ENCODE results near the gene RHOBTB1. TPM values are rescaled to one million over a fixed set of nuclear protein-coding genes. Genes with fewer than 3 reads are reported as not detected.

The RHOBTB1 gene
- polyA plus RNA-seq (2011; rRNA removed) = 17.3 and 23.6 TPM in 2 replicates
- 15.1 and 22.1 TPM in 2 replicates for polyA minus RNA-seq (2011; rRNA and poly(A)+ RNA removed)

GRCh38 chr10:60944058-60944909 lies at the start of gene RHOBTB1:
RHOBTB1 (minus strand) TSS chr10:60944185; CDS start chr10:60911542, 32,643 bp downstream.
- POLR2A ChIA-PET = interaction anchor here (0.6 kb wide), 2 partner anchors 125 to 1153 kb away, joined by 3 to 4 read pairs; no protein-coding TSS in a partner anchor
- DNase-seq (ENCODE audit: low read depth) = no peak
- no peaks in the 10 kb centered on the region for H3K27me3 ChIP-seq (ENCODE audit: control insufficient read depth, insufficient read depth, low read length)
- peak within 1 kb of the TSS; percentile 83 for H3K4me3 ChIP-seq (ENCODE audit: low read depth, low read length)
- H3K36me3 ChIP-seq (ENCODE audit: control insufficient read depth, insufficient read depth, low read length) = no peaks in the 10 kb centered on the region; the same call in 1 of the 2 replicates
- no peak for TF ChIP-seq CTCF (IDR thresholded peaks at IDR 0.05; ENCODE audit: insufficient read depth, low read depth, low read length)
- CTCF ChIA-PET = interaction anchor here (1.2 to 1.8 kb wide), 2 partner anchors 12 to 20 kb away, joined by 3 to 6 read pairs; no protein-coding TSS in a partner anchor

DNA sequence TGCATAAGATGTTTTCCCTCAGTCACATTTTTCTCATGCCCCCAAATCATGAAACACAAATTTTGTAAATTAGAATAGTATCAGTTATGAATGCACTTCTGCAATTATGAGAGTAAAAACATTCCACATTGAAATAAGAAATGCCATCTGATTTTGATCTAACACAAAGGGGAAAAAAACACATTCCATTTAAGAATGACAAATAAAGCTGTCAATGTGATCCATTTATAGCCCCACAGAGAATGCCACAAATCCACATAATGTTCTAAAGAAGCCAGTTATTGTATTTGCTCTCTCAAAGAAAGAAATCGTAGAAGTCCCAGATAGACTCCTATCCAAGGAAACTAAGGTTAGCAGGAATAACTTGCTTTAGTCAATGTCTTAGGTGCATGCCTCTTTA lies 48.7 kb upstream of the RHOBTB1 start:
- H3K27me3 ChIP-seq (ENCODE audit: control insufficient read depth, insufficient read depth, low read length) = no peaks in the 10 kb centered on the region
- DNase-seq (ENCODE audit: low read depth) = peak; percentile 35
- POLR2A ChIA-PET = no interaction called here

GRCh38 chr10:60990663-60991062 lies 46.7 kb upstream of the RHOBTB1 start:
- TF ChIP-seq CTCF (IDR thresholded peaks at IDR 0.05; ENCODE audit: insufficient read depth, low read depth, low read length) = no peak
- DNase-seq (ENCODE audit: low read depth) = no peak
- no peaks in the 10 kb centered on the region for H3K36me3 ChIP-seq (ENCODE audit: control insufficient read depth, insufficient read depth, low read length)
- H3K4me3 ChIP-seq (ENCODE audit: low read depth, low read length) = no peak overlapping the region
- POLR2A ChIA-PET = no interaction called here
- no peaks in the 10 kb centered on the region for H3K27me3 ChIP-seq (ENCODE audit: control insufficient read depth, insufficient read depth, low read length)
- CTCF ChIA-PET = no interaction called here

More for the DNA sequence above, 48.7 kb upstream of the RHOBTB1 start:
- Histone ChIP-seq H3K4me3 (ENCODE audit: low read depth, low read length) (no peak overlapping the region), H3K36me3 (ENCODE audit: control insufficient read depth, insufficient read depth, low read length) (no peaks in the 10 kb centered on the region)
- CTCF ChIA-PET = no interaction called here
- TF ChIP-seq CTCF (IDR thresholded peaks at IDR 0.05; ENCODE audit: insufficient read depth, low read depth, low read length) = no peak

DNA sequence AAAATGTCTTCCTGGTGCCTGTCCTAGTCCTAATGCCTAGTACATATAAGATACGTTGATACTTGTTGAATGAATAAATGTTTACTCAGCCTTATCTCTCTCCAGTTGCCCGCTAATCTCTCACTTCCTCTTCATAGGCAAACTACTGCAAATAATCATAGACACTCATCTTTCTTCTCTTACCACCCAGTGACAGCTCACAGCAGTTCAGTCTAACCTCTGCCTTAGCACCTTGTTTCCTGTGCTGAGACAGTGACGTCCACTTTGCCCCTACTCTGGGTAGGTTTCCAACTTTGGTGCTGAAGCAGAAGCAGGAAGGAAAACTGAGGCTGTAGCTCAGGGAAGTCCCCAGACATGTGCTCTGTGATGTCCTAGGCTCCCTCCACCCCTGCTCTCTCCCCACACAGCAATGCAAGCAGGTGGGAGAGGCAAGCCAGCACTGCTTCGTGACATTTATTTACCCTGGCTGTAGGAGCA lies 45.5 kb upstream of the RHOBTB1 start:
- H3K4me3 ChIP-seq (ENCODE audit: low read depth, low read length) = no peak overlapping the region
- ChIA-PET CTCF (no interaction called here), POLR2A (no interaction called here)
- no peak for DNase-seq (ENCODE audit: low read depth)
- no peak for TF ChIP-seq CTCF (IDR thresholded peaks at IDR 0.05; ENCODE audit: insufficient read depth, low read depth, low read length)
- H3K36me3 ChIP-seq (ENCODE audit: control insufficient read depth, insufficient read depth, low read length) = no peaks in the 10 kb centered on the region
- H3K27me3 ChIP-seq (ENCODE audit: control insufficient read depth, insufficient read depth, low read length) = no peaks in the 10 kb centered on the region

- no peak for TF ChIP-seq CTCF (IDR thresholded peaks at IDR 0.05; ENCODE audit: insufficient read depth, low read depth, low read length)
- no peaks in the 10 kb centered on the region for H3K36me3 ChIP-seq (ENCODE audit: control insufficient read depth, insufficient read depth, low read length)
- no peak for DNase-seq (ENCODE audit: low read depth)
- POLR2A ChIA-PET = no interaction called here
- H3K27me3 ChIP-seq (ENCODE audit: control insufficient read depth, insufficient read depth, low read length) = no peaks in the 10 kb centered on the region
- CTCF ChIA-PET = no interaction called here
- no peak overlapping the region for H3K4me3 ChIP-seq (ENCODE audit: low read depth, low read length)
These were observed 42.8 kb upstream of the RHOBTB1 start for GRCh38 chr10:60986791-60987190.

All from BJ (cell line).